HepG2 (cell line): Measurements from ENCODE around the gene RABL2A. TPM values are rescaled to one million over a fixed set of nuclear protein-coding genes. Genes with fewer than 3 reads are reported as not detected.

Experiments
- GMEB1 ChIP-seq: sonication (generic); formaldehyde crosslinking; IDR thresholded peaks from 2 replicates; pipeline ENCODE4 v1.5.1; 2020; ENCODE audit warnings: missing genetic modification reagents, mild to moderate bottlenecking, borderline replicate concordance
- GMEB2 ChIP-seq: IDR thresholded peaks from 2 replicates; pipeline ENCODE4 v1.6.1; 2016; ENCODE audit warnings: missing biosample characterization, missing genetic modification reagents, low read depth
- HMGXB4 ChIP-seq, 2 experiments: sonication (generic) in 1 of 2; formaldehyde crosslinking in 1 of 2; IDR thresholded peaks; 2 replicates each; pipeline versions ENCODE4 v1.4.0 to v1.6.1; 2018 to 2020; ENCODE audit warnings: missing genetic modification reagents in 2 of 2, borderline replicate concordance in 1 of 2, low read depth in 1 of 2, mild to moderate bottlenecking in 1 of 2, missing biosample characterization in 1 of 2
- HNRNPL ChIP-seq: fragments of 200-400 bp; formaldehyde crosslinking; IDR thresholded peaks from 2 replicates; pipeline ENCODE4 v1.6.1; 2017; ENCODE audit warnings: mild to moderate bottlenecking, low read depth, low read length
- MIER2 ChIP-seq: IDR thresholded peaks from 2 replicates; pipeline ENCODE4 v1.6.1; 2016; ENCODE audit warnings: missing biosample characterization, missing genetic modification reagents
- MTF1 ChIP-seq: sonication (generic); formaldehyde crosslinking; IDR thresholded peaks from 2 replicates; pipeline ENCODE4 v1.5.0; 2020; ENCODE audit warnings: missing genetic modification reagents
- NFIC ChIP-seq: IDR thresholded peaks from 2 replicates; pipeline ENCODE4 v1.6.1; 2012; ENCODE audit warnings: mild to moderate bottlenecking, low read length, inconsistent platforms
- PCBP1 ChIP-seq: fragments of 200-400 bp; formaldehyde crosslinking; IDR thresholded peaks from 2 replicates; pipeline ENCODE4 v1.6.1; 2017; ENCODE audit warnings: mild to moderate bottlenecking, low read depth, low read length, borderline replicate concordance
- POGZ ChIP-seq: sonication (generic); formaldehyde crosslinking; IDR thresholded peaks from 2 replicates; pipeline ENCODE4 v1.4.0; 2020; ENCODE audit warnings: mild to moderate bottlenecking, missing genetic modification reagents
- PREB ChIP-seq: sonication (generic); formaldehyde crosslinking; IDR thresholded peaks from 2 replicates; pipeline ENCODE4 v1.4.0; 2020; ENCODE audit warnings: missing genetic modification reagents
- SKIL ChIP-seq: sonication (generic); formaldehyde crosslinking; IDR thresholded peaks from 2 replicates; pipeline ENCODE4 v1.8.0; 2022; ENCODE audit warnings: missing genetic modification reagents, mild to moderate bottlenecking, moderate library complexity, borderline replicate concordance
- TFDP1 ChIP-seq: IDR thresholded peaks from 2 replicates; pipeline ENCODE4 v1.6.1; 2016; ENCODE audit warnings: missing compliant biosample characterization, missing genetic modification reagents, borderline replicate concordance
- TOE1 ChIP-seq: sonication (generic); formaldehyde crosslinking; IDR thresholded peaks from 2 replicates; pipeline ENCODE4 v1.4.0; 2020; ENCODE audit warnings: mild to moderate bottlenecking, missing genetic modification reagents
- ZC3H4 ChIP-seq: sonication (generic); formaldehyde crosslinking; IDR thresholded peaks from 2 replicates; pipeline ENCODE4 v1.4.0; 2020; ENCODE audit warnings: missing genetic modification reagents, borderline replicate concordance
- ZFP37 ChIP-seq: sonication (generic); formaldehyde crosslinking; IDR thresholded peaks from 2 replicates; pipeline ENCODE4 v1.4.0; 2020; ENCODE audit warnings: missing genetic modification reagents, borderline replicate concordance
- ZNF101 ChIP-seq: sonication (generic); formaldehyde crosslinking; IDR thresholded peaks from 2 replicates; pipeline ENCODE4 v1.4.0; 2020; ENCODE audit warnings: mild to moderate bottlenecking, low read depth, missing genetic modification reagents, borderline replicate concordance
- ZNF24 ChIP-seq: fragments of 450-650 bp; IDR thresholded peaks from 2 replicates; pipeline ENCODE4 v1.6.1; 2017; ENCODE audit warnings: antibody characterized with exemption, mild to moderate bottlenecking
- ZNF350 ChIP-seq: sonication (generic); formaldehyde crosslinking; IDR thresholded peaks from 2 replicates; pipeline ENCODE4 v1.4.0; 2020; ENCODE audit warnings: mild to moderate bottlenecking, low read depth, missing genetic modification reagents, borderline replicate concordance
- ZZZ3 ChIP-seq: sonication (generic); formaldehyde crosslinking; IDR thresholded peaks from 2 replicates; pipeline ENCODE4 v1.4.0; 2020; ENCODE audit warnings: missing genetic modification reagents, mild to moderate bottlenecking, borderline replicate concordance
- polyA plus RNA-seq, 8 experiments: library from polyadenylated mRNA; depleted of rRNA in 3 of 8; stranded (reverse) in 7 of 8; unstranded in 1 of 8; fragments of >200 nt; fragmentation: Illumina TruSeq in 4 of 8; extraction: Trizol in 4 of 8; gene quantifications; 2 replicates each; pipeline versions ENCODE4 v1.2.1 to v1.2.3, GENCODE V29; 2011 to 2016; ENCODE audit warnings: low read depth in 4 of 8, missing spikeins in 1 of 8, mixed read lengths in 1 of 8; ENCODE audit not compliant: insufficient read depth in 1 of 8
- total RNA-seq, 5 experiments: library from RNA; depleted of rRNA; stranded (reverse); fragments of >200 nt; fragmentation: Illumina TruSeq; extraction: Trizol; gene quantifications; 2 replicates each; pipeline ENCODE4 v1.2.3, GENCODE V29; 2016; ENCODE audit warnings: low read depth in 1 of 5

RABL2A gene
- total and polyA plus RNA-seq, 2 of the 13 experiments (the other 11 are each of a cell fraction or from before 2014, with no cell fraction given), result 9.6 to 13.4 TPM

- peak; percentile 21; the same call in 1 of the 2 replicates for TF ChIP-seq GMEB2 (CRISPR knock-in tag)
- peak; percentile 67; the same call in 1 of the 2 replicates for TF ChIP-seq ZZZ3 (CRISPR knock-in tag)
- TF ChIP-seq ZFP37 (CRISPR knock-in tag), result 0 out of 2 replicates have a peak, but pooled peaks have one; percentile 24
- 0 out of 2 replicates have a peak, but pooled peaks have one; percentile 30 for TF ChIP-seq MTF1 (CRISPR knock-in tag)
- TF ChIP-seq PREB (CRISPR knock-in tag), result peak; percentile 7; the same call in 1 of the 2 replicates
- peak; percentile 97 for TF ChIP-seq HNRNPL
- TF ChIP-seq ZNF350 (CRISPR knock-in tag), result peak; percentile 92
- TF ChIP-seq ZNF24, result peak; percentile 57; the same call in 1 of the 2 replicates
- TF ChIP-seq HMGXB4 (CRISPR knock-in tag; IDR thresholded peaks at IDR 0.05; ENCODE audit: borderline replicate concordance in 1 of 2, low read depth in 1 of 2), result peak; percentile 100
- peak; percentile 61; the same call in 1 of the 2 replicates for TF ChIP-seq GMEB1 (CRISPR knock-in tag)
- peak; percentile 86 for TF ChIP-seq POGZ (CRISPR knock-in tag)
- peak; percentile 60; the same call in 1 of the 2 replicates for TF ChIP-seq TFDP1 (CRISPR knock-in tag)
- 0 out of 2 replicates have a peak, but pooled peaks have one; percentile 43 for TF ChIP-seq SKIL (CRISPR knock-in tag)
- peak; percentile 85; the same call in 1 of the 2 replicates for TF ChIP-seq ZC3H4 (CRISPR knock-in tag)
- TF ChIP-seq ZNF101, result 0 out of 2 replicates have a peak, but pooled peaks have one; percentile 61
- TF ChIP-seq TOE1 (CRISPR knock-in tag), result peak; percentile 98
- peak; percentile 79; the same call in 1 of the 2 replicates for TF ChIP-seq MIER2 (CRISPR knock-in tag)
- TF ChIP-seq PCBP1, result peak; percentile 70; the same call in 1 of the 2 replicates
- TF ChIP-seq NFIC, result peak; percentile 67; the same call in 1 of the 2 replicates
Observed at GRCh38 chr2:113604085-113604477, 23.0 kb upstream of the RABL2A start (continued).
